AML-193 (cell line): Measurements from ENCODE around the gene MRPL23.

Source experiments
- DNase-seq, 2 experiments: peaks; one replicate each; lab custom pipeline; 2025; lab: John Stamatoyannopoulos, UW

The MRPL23 gene

GRCh38 chr11:1921574-1922141 lies 25.5 kb upstream of the MRPL23 start:
- no peak for DNase-seq

GRCh38 chr11:1922481-1923081 lies 24.6 kb upstream of the MRPL23 start:
- DNase-seq: no peak

- DNase-seq: no peak
These were observed 23.8 kb upstream of the MRPL23 start for GRCh38 chr11:1923201-1923956.

- no peak for DNase-seq
These were observed 23.0 kb upstream of the MRPL23 start for GRCh38 chr11:1924181-1924580.

- DNase-seq: no peak
These were observed 22.3 kb upstream of the MRPL23 start for GRCh38 chr11:1924646-1925372.

GRCh38 chr11:1925373-1926155 lies 21.6 kb upstream of the MRPL23 start:
- no peak for DNase-seq

GRCh38 chr11:1926156-1927025 lies 20.7 kb upstream of the MRPL23 start:
- DNase-seq: no peak

GRCh38 chr11:1927026-1927847 lies 19.9 kb upstream of the MRPL23 start:
- no peak for DNase-seq

GRCh38 chr11:1927848-1928469 lies 19.2 kb upstream of the MRPL23 start:
- no peak for DNase-seq

GRCh38 chr11:1928470-1928890 lies 18.7 kb upstream of the MRPL23 start:
- no peak for DNase-seq

- DNase-seq: no peak
These were observed 18.1 kb upstream of the MRPL23 start for GRCh38 chr11:1928891-1929541.

- no peak for DNase-seq
These were observed 17.3 kb upstream of the MRPL23 start for GRCh38 chr11:1929621-1930461.

- no peak for DNase-seq
These were observed 16.7 kb upstream of the MRPL23 start for GRCh38 chr11:1930462-1930830.

GRCh38 chr11:1931341-1932104 lies 15.6 kb upstream of the MRPL23 start:
- no peak for DNase-seq

- no peak for DNase-seq
These were observed 15.0 kb upstream of the MRPL23 start for GRCh38 chr11:1932105-1932480.

- DNase-seq: no peak
These were observed 14.5 kb upstream of the MRPL23 start for GRCh38 chr11:1932681-1933080.
